ENCODE measurements around the gene XXYLT1.

XXYLT1 gene

GRCh38 chr3:195077611-195078540 lies 193.1 kb downstream of the XXYLT1 start:
- no peak for TF ChIP-seq ZNF639 (tag by site-specific recombination; IDR thresholded peaks at IDR 0.05)
- TF ChIP-seq ZNF600 (tag by site-specific recombination; IDR thresholded peaks at IDR 0.05) = peak; percentile 78
- H3K36me3 ChIP-seq (ENCODE audit: control insufficient read depth in 2 of 2, insufficient read depth in 1 of 2, low read length in 2 of 2) = no peaks in the 10 kb centered on the region
- H3K4me3 ChIP-seq (ENCODE audit: low read depth, low read length) = no peak overlapping the region
- ChIA-PET CTCF (interaction anchor here (0.6 to 1.4 kb wide), 4 partner anchors 29 to 395 kb away, joined by 3 to 9 read pairs (median 4); no protein-coding TSS in a partner anchor), POLR2A (no interaction called here)
- H3K9me3 ChIP-seq (ENCODE audit: control insufficient read depth, insufficient read depth, low read depth, low read length) = no peaks in the 10 kb centered on the region
- H3K27ac ChIP-seq (ENCODE audit: extremely low read depth, low read depth, low read length) = no peak overlapping the region
- peaks cover 22% of the 10 kb centered on the region for H3K4me1 ChIP-seq (ENCODE audit: control insufficient read depth, insufficient read depth, low read length)

DNA sequence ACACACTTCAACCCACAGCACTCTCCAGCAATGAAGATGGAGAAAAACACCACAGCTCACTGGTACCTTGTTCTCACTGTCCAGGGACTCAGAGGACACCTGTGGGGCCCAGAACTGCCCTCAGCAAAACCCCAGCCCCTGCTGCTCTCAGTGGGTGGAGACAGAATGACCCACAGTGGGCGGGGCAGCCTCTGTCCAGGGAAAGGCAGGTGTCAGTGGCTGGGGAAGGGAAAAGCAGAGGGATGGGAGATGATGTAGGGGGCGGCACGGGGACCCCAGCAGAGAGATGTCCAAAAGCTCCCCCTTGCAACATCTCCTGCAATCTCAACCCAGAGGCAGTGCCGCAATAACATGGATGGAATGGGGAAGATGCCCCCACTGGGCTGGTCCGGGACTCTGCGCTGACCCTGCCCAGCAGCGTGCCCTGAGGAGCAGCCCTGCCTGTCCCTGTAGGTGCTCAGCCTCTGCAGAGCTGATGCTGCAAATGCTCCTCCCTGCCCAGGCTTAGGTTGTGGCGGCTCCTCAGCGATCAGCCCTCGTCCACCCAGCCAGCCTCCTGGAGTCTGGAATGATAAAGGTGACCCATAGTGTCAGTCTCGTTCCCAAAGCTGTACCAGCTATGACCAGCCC lies 193.9 kb downstream of the XXYLT1 start:
- Histone ChIP-seq H3K4me3 (ENCODE audit: low read depth, low read length) (no peak overlapping the region), H3K4me1 (ENCODE audit: control insufficient read depth, insufficient read depth, low read length) (peaks cover 21% of the 10 kb centered on the region), H3K27ac (ENCODE audit: extremely low read depth, low read depth, low read length) (no peak overlapping the region), H3K9me3 (ENCODE audit: control insufficient read depth, insufficient read depth, low read depth, low read length) (no peaks in the 10 kb centered on the region), H3K36me3 (ENCODE audit: control insufficient read depth in 2 of 2, insufficient read depth in 1 of 2, low read length in 2 of 2) (no peaks in the 10 kb centered on the region)
- CTCF ChIA-PET = interaction anchor here (0.6 kb wide), 1 partner anchor 64 kb away, joined by 4 read pairs; no protein-coding TSS in a partner anchor
- POLR2A ChIA-PET = no interaction called here
- TF ChIP-seq ZNF23 (tag by site-specific recombination; IDR thresholded peaks at IDR 0.05; ENCODE audit: borderline replicate concordance) = no peak
- no peak for TF ChIP-seq ZBTB6 (tag by site-specific recombination; IDR thresholded peaks at IDR 0.05)
- TF ChIP-seq ZNF560 (tag by site-specific recombination; IDR thresholded peaks at IDR 0.05; ENCODE audit: borderline replicate concordance) = no peak
- no peak for TF ChIP-seq AEBP2 (tag by site-specific recombination; IDR thresholded peaks at IDR 0.05; ENCODE audit: borderline replicate concordance)
- no peak for TF ChIP-seq ZNF701 (tag by site-specific recombination; IDR thresholded peaks at IDR 0.05)
- TF ChIP-seq ZNF335 (tag by site-specific recombination; conservative IDR thresholded peaks at IDR 0.05) = no peak
- TF ChIP-seq GLIS2 (tag by site-specific recombination; IDR thresholded peaks at IDR 0.05) = 0 out of 2 replicates have a peak, but pooled peaks have one; percentile 19
- TF ChIP-seq ZSCAN4 (tag by site-specific recombination; IDR thresholded peaks at IDR 0.05) = no peak

DNA sequence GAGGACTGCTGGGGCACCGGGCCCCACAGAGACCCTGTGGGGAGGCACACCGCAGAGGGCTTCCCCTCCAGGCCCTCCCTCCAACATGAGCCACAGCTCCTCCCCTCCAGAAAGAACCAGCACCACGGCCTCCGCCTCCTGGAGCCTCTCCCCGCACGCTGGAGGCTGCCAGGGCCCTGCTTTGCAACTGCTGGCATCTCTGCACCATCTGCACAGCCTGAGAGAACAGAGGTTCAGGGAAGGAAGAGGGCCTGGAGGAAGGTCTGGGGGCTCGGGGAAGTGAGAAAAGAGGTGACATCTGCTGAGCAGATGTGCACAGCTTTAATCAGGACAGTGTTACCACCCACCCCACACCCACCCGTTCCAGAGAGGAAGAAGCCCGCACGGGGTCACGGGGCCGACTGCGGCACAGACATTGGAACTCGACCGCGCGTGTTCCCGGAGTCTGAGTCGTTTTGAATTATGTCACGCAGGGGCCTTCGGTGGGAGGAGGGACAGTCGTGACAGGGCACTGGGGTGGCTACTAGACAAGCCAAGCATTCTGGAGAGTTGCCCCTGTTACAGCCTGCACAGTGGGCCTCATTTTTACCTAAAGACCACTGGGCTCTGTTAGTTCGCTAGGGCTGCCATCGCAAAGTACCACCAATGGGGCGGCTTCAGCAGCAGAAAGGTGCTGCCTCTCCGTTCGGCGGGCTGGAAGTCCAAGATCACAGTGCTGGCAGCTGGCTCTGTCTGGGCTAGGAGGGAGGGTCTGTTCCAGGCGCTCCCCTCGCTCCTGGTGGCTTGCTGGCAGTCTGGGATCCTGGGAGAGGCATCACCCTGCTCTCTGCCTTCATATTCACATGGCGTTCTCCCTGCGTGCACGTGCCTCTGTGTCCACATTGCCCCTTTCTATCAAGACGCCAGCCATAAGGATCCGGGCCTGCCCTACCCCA lies 194.8 kb downstream of the XXYLT1 start:
- ChIA-PET POLR2A (no interaction called here), CTCF (interaction anchor here (0.5 to 0.6 kb wide), 2 partner anchors 9 to 311 kb away, joined by 3 read pairs; no protein-coding TSS in a partner anchor)
- peaks cover 0 to 3% of the 10 kb centered on the region in 2 experiments; a peak in 1 of 3 replicates for H3K36me3 ChIP-seq (ENCODE audit: control insufficient read depth in 2 of 2, insufficient read depth in 1 of 2, low read length in 2 of 2)
- peaks cover 14% of the 10 kb centered on the region for H3K4me1 ChIP-seq (ENCODE audit: control insufficient read depth, insufficient read depth, low read length)
- no peaks in the 10 kb centered on the region for H3K9me3 ChIP-seq (ENCODE audit: control insufficient read depth, insufficient read depth, low read depth, low read length)
- TF ChIP-seq ZIC2 (tag by site-specific recombination; IDR thresholded peaks at IDR 0.05) (0 out of 2 replicates have a peak, but pooled peaks have one; percentile 39), GLIS2 (tag by site-specific recombination; IDR thresholded peaks at IDR 0.05) (no peak)
- no peak overlapping the region for H3K27ac ChIP-seq (ENCODE audit: extremely low read depth, low read depth, low read length)
- H3K4me3 ChIP-seq (ENCODE audit: low read depth, low read length) = no peak overlapping the region

Data from HEK293 (cell line).